K562 (cell line): Measurements from ENCODE around the gene ZFPM1. TPM values are rescaled to one million over a fixed set of nuclear protein-coding genes. Genes with fewer than 3 reads are reported as not detected.
A peak's percentile ranks its signal among the peaks of the same experiment; 100 is the strongest.

ENCODE experiments used
- ATAC-seq: fragments of 200-7000 bp; cut with Tn5 transposase; 3 replicates; pipeline ENCODE4 v1.9.1; 2020; ENCODE audit warnings: moderate library complexity
- BruUV-seq: library from RNA; stranded (reverse); fragments of 400-500 nt; replicated peaks from 2 replicates; lab custom pipeline; 2021; lab: Mats Ljungman, UMichigan
- CTCF ChIA-PET: fragments of 300-600 bp; formaldehyde crosslinking; extraction: SDS; loops from one replicate; lab custom pipeline; 2021; ENCODE audit warnings: low intra/inter-chr PET ratio; lab: Yijun Ruan, JAX
- POLR2A ChIA-PET: fragments of 300-600, 350-650 bp; sonication (Branson Sonifier 250); formaldehyde crosslinking; extraction: SDS; loops from one replicate; lab custom pipeline; 2021; ENCODE audit warnings: antibody characterized with exemption, inconsistent platforms; lab: Yijun Ruan, JAX
- DNase-seq, 4 experiments: peaks; one replicate each; pipeline versions ENCODE4 v3.0.0 to v3.0.0-alpha.2; 2011 to 2018; ENCODE audit warnings: low spot score in 3 of 4, mixed read lengths in 3 of 4; ENCODE audit errors: extremely low read depth in 1 of 4
- FAIRE-seq: peaks from 2 replicates; lab custom pipeline; 2011; peaks lifted over from hg19 to GRCh38; lab: Jason Lieb, UNC
- H2AFZ ChIP-seq: 2 replicates; pipeline ENCODE4 v1.6.0; 2011; ENCODE audit warnings: low read depth, low read length, control low read depth, inconsistent platforms
- H3K27ac ChIP-seq: fragments of 200-600 bp; 3 replicates; pipeline ENCODE4 v1.8.0; 2011; ENCODE audit warnings: low read depth, mild to moderate bottlenecking, control low read depth, inconsistent platforms, low read length, moderate library complexity, mixed read lengths; ENCODE audit errors: extremely low read depth
- H3K27me3 ChIP-seq, 2 experiments: fragments of 300-600 bp in 1 of 2; 2 replicates in 1 of 2; 3 replicates in 1 of 2; pipeline versions ENCODE4 v1.6.0 to v1.8.0; 2011; ENCODE audit warnings: inconsistent platforms in 2 of 2, low read length in 2 of 2, mild to moderate bottlenecking in 1 of 2, mixed read lengths in 1 of 2, moderate library complexity in 1 of 2; ENCODE audit not compliant: control insufficient read depth in 2 of 2, insufficient read depth in 2 of 2
- H3K36me3 ChIP-seq: fragments of 300-600 bp; 3 replicates; pipeline ENCODE4 v1.8.0; 2011; ENCODE audit warnings: mild to moderate bottlenecking, low read length, inconsistent platforms; ENCODE audit not compliant: control insufficient read depth, insufficient read depth
- H3K4me1 ChIP-seq, 2 experiments: fragments of 200-600 bp in 1 of 2; replicated peaks in 1 of 2; 2 replicates in 1 of 2; 3 replicates in 1 of 2; pipeline versions ENCODE4 v1.5.1 to v1.8.0; 2011; ENCODE audit warnings: inconsistent platforms in 2 of 2, low read length in 2 of 2, mild to moderate bottlenecking in 1 of 2, mixed read lengths in 1 of 2, moderate library complexity in 1 of 2; ENCODE audit not compliant: control insufficient read depth in 2 of 2, insufficient read depth in 2 of 2
- H3K4me2 ChIP-seq: 2 replicates; pipeline ENCODE4 v1.6.1; 2011; ENCODE audit warnings: low read length, control low read depth, inconsistent platforms, mixed read lengths; ENCODE audit not compliant: insufficient read depth
- H3K4me3 ChIP-seq: fragments of 200-600 bp; sonication (generic), shearing (Covaris generic); 2 replicates; pipeline ENCODE4 v1.5.1; 2016; ENCODE audit warnings: control low read depth, inconsistent platforms
- H3K79me2 ChIP-seq: fragments of 200-600 bp; 3 replicates; pipeline ENCODE4 v1.8.0; 2011; ENCODE audit warnings: low read length, inconsistent platforms; ENCODE audit not compliant: control insufficient read depth, insufficient read depth
- H3K9ac ChIP-seq, 2 experiments: 2 replicates each; pipeline versions ENCODE4 v1.6.0 to v1.6.1; 2011; ENCODE audit warnings: low read depth in 2 of 2, low read length in 2 of 2, control low read depth in 1 of 2, inconsistent platforms in 1 of 2, mild to moderate bottlenecking in 1 of 2, mixed read lengths in 1 of 2; ENCODE audit not compliant: insufficient read depth in 1 of 2
- H3K9me1 ChIP-seq: one replicate; pipeline ENCODE4 v1.6.0; 2011; ENCODE audit warnings: inconsistent platforms, mild to moderate bottlenecking, low read length, moderate library complexity; ENCODE audit not compliant: control insufficient read depth, insufficient read depth
- H3K9me3 ChIP-seq: replicated peaks from 2 replicates; pipeline ENCODE4 v1.5.1; 2011; ENCODE audit warnings: low read depth, low read length, inconsistent platforms; ENCODE audit not compliant: control insufficient read depth, insufficient read depth
- H4K20me1 ChIP-seq: replicated peaks from 2 replicates; pipeline ENCODE4 v1.6.1; 2011; ENCODE audit warnings: low read length, inconsistent platforms, mixed read lengths; ENCODE audit not compliant: control insufficient read depth, insufficient read depth
- ARID1B ChIP-seq: fragments of 450-650 bp; IDR thresholded peaks from 2 replicates; pipeline ENCODE4 v1.6.1; 2016; ENCODE audit warnings: antibody characterized with exemption, mild to moderate bottlenecking, inconsistent platforms
- CBX2 ChIP-seq: fragments of 200-600 bp; sonication (generic); IDR thresholded peaks from one replicate; pipeline ENCODE4 v1.6.1; 2012; ENCODE audit warnings: mild to moderate bottlenecking, low read length, inconsistent platforms; ENCODE audit not compliant: insufficient read depth, poor library complexity, severe bottlenecking
- DACH1 ChIP-seq: fragments of 450-650 bp; IDR thresholded peaks from 2 replicates; pipeline ENCODE4 v1.6.1; 2018; ENCODE audit not compliant: partially characterized antibody
- MEIS2 ChIP-seq: fragments of 450-650 bp; IDR thresholded peaks from 2 replicates; pipeline ENCODE4 v1.6.1; 2014; ENCODE audit warnings: mild to moderate bottlenecking; ENCODE audit not compliant: partially characterized antibody
- POLR2G ChIP-seq: fragments of 200-400 bp; formaldehyde crosslinking; IDR thresholded peaks from 2 replicates; pipeline ENCODE4 v1.6.1; 2017; ENCODE audit warnings: low read depth, mild to moderate bottlenecking, antibody characterized with exemption, low read length, moderate library complexity
- SAFB ChIP-seq: fragments of 200-400 bp; formaldehyde crosslinking; IDR thresholded peaks from 2 replicates; pipeline ENCODE4 v1.6.1; 2017; ENCODE audit warnings: low read depth, low read length, borderline replicate concordance
- ZBTB33 ChIP-seq: sonication (generic); formaldehyde crosslinking; IDR thresholded peaks from 2 replicates; pipeline ENCODE4 v1.8.1; 2023; ENCODE audit warnings: mild to moderate bottlenecking, missing genetic modification reagents
- ZNF263 ChIP-seq: sonication (generic); formaldehyde crosslinking; IDR thresholded peaks from 2 replicates; pipeline ENCODE4 v1.8.0; 2022; ENCODE audit warnings: mild to moderate bottlenecking, missing genetic modification reagents, borderline replicate concordance
- ZNF699 ChIP-seq: fragments of 250-450 bp; sonication (Bioruptor Pico); IDR thresholded peaks from 2 replicates; pipeline ENCODE4 v1.8.0; 2021; ENCODE audit warnings: mild to moderate bottlenecking, moderate library complexity; ENCODE audit not compliant: insufficient replicate concordance
- ZNF780A ChIP-seq: fragments of 250-450 bp; sonication (Bioruptor Pico); IDR thresholded peaks from 2 replicates; pipeline ENCODE4 v1.5.0; 2021; ENCODE audit warnings: mild to moderate bottlenecking
- WGBS: fragments of 100-300 bp; shearing (Covaris generic); methylation state at CpG from one replicate; pipeline ENCODE4 v1.1.6; 2016; ENCODE audit warnings: low coverage, mixed read lengths; ENCODE audit not compliant: insufficient coverage; ENCODE audit errors: missing lambda C conversion rate; 5-methylcytosine and 5-hydroxymethylcytosine counted together
- in situ Hi-C: fragments of 300-500 bp; cut with MboI; formaldehyde crosslinking; loops from 4 replicates; pipeline ENCODE4 v1.15.0; 2018; ENCODE audit warnings: inconsistent platforms, mixed read lengths
- intact Hi-C: fragments of 100-400 bp; cut with micrococcal nuclease; formaldehyde crosslinking; loops from 2 replicates; pipeline ENCODE4 v1.14.2; 2022
- polyA plus RNA-seq, 8 experiments: library from polyadenylated mRNA; depleted of rRNA in 4 of 8; stranded (reverse) in 5 of 8; unstranded in 3 of 8; fragments of >200 nt; fragmentation: Nextera tagmentation in 2 of 8; fragmentation: Illumina TruSeq in 1 of 8; extraction: Ambion mirVana in 2 of 8; extraction: Trizol in 1 of 8; gene quantifications; 2 replicates each; pipeline versions ENCODE4 v1.2.1 to v1.2.3, GENCODE V29; 2011 to 2014; ENCODE audit warnings: inconsistent platforms in 1 of 8, missing spikeins in 1 of 8
- total RNA-seq, 7 experiments: library from RNA; depleted of rRNA in 6 of 7; stranded (reverse); fragments of >200 nt in 6 of 7; fragmentation: Illumina TruSeq in 2 of 7; extraction: Trizol in 2 of 7; gene quantifications; 2 replicates each; pipeline versions ENCODE4 v1.2.1 to v1.2.3, GENCODE V29; 2011 to 2021; ENCODE audit warnings: low replicate concordance in 1 of 7
- TF ChIP-seq, protein P1 (sequence below): fragments of 450-650 bp; formaldehyde crosslinking; IDR thresholded peaks from 2 replicates; pipeline ENCODE4 v1.4.0; 2020; ENCODE audit warnings: mild to moderate bottlenecking, moderate library complexity
- TF ChIP-seq, protein P2 (sequence below): fragments of 450-650 bp; IDR thresholded peaks from one replicate; pipeline ENCODE4 v1.6.1; 2018; ENCODE audit warnings: mild to moderate bottlenecking, moderate library complexity; ENCODE audit not compliant: partially characterized antibody
- TF ChIP-seq, protein P3 (sequence below): fragments of 450-650 bp; conservative IDR thresholded peaks from 2 replicates; pipeline ENCODE4 v1.6.1; 2016; ENCODE audit warnings: missing genetic modification characterization, low read depth, mild to moderate bottlenecking, control low read depth, missing compliant biosample characterization

Gene ZFPM1
- total and polyA plus RNA-seq, 9 of the 15 experiments (the other 6 are each of a cell fraction or from before 2014, with no cell fraction given), result 0.03 to 35.9 (median 1.4) TPM

DNA sequence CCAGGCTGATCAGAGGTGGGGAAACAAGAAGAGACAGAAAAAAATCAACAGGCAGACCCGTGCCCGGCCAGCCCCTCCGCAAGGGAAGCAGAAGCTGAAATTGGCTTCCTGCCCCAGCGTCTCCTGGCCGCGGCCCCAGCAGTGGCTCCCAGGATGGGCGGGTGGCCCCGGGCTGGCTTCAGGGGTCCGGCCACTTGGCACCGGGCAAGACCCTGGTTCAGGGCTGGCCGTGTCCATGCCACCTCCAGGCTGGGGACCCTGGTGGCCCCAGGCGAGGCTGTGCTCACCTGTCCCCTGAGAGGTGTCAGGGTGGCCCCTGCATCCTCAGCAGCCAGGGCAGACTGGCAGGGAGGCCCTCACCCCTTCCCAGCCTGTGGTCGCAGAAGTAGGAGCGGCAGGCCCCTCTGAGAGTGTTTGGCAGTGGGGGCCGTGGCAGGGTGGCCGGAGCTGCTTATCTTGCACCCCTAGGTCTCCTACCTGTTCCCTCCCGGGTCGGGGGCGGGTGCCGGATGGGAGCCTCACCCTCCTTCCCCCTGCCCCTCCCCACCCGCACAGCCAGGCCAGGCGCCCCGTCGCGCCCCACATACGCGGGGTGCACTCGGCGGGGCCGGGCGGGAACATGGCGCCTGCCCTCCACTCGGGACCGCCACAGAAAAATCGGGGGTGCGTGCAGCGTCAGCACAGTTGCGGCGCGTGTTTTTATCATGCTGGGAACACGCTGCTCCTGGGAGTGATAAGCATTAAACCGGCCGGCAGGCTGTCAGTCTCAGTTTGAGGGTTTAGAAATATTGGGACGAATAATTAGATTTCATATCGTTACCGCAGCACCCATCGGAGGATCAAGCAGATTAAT is 70.5 kb downstream of the ZFPM1 start:
- intact Hi-C loops (no loop called here), in situ Hi-C loops (loop anchor here (10.0 kb wide), 1 partner anchor 79 kb away; no protein-coding TSS in a partner anchor)
- Histone ChIP-seq H2AFZ (no peak overlapping the region), H3K27ac (no peak overlapping the region), H3K4me1 (peaks cover 35 to 70% of the 10 kb centered on the region in 2 experiments), H3K4me2 (no peak overlapping the region), H3K27me3 (no peaks in the 10 kb centered on the region), H3K9me1 (peaks cover 3% of the 10 kb centered on the region), H4K20me1 (peaks cover 12% of the 10 kb centered on the region), H3K4me3 (no peak overlapping the region), H3K9me3 (no peaks in the 10 kb centered on the region), H3K36me3 (peaks cover 41% of the 10 kb centered on the region; the same call in 2 of the 3 replicates), H3K9ac (peak overlapping the region in 1 of 2 experiments; percentile 31; a peak in 1 of 4 replicates), H3K79me2 (peaks cover 5% of the 10 kb centered on the region; the same call in 1 of the 3 replicates)
- ATAC-seq, result no peak
- WGBS, result 46% methylated on average over 26 of the region's 47 CpGs
- ChIA-PET CTCF (interaction anchor here (0.6 to 6.2 kb wide), 2 partner anchors 80 to 136 kb away, joined by 3 to 108 read pairs; no protein-coding TSS in a partner anchor), POLR2A (interaction anchor here (0.6 kb wide), 1 partner anchor 28 kb away, joined by 4 read pairs; no protein-coding TSS in a partner anchor)
- DNase-seq, result peak in 3 of 4 experiments; percentile 51 to 64 (median 60)
- BruUV-seq, result no TSS peak
- no peak for FAIRE-seq
- TF ChIP-seq SAFB (peak; percentile 43; the same call in 1 of the 2 replicates), ZNF780A (no peak), ARID1B (peak; percentile 50), ZBTB33 (CRISPR knock-in tag) (peak; percentile 49; the same call in 1 of the 2 replicates), POLR2G (peak; percentile 50), ZNF263 (CRISPR knock-in tag) (no peak), CBX2 (no peak), DACH1 (peak; percentile 54), MEIS2 (peak; percentile 17), ZNF699 (no peak)
- TF ChIP-seq, protein P1, sequence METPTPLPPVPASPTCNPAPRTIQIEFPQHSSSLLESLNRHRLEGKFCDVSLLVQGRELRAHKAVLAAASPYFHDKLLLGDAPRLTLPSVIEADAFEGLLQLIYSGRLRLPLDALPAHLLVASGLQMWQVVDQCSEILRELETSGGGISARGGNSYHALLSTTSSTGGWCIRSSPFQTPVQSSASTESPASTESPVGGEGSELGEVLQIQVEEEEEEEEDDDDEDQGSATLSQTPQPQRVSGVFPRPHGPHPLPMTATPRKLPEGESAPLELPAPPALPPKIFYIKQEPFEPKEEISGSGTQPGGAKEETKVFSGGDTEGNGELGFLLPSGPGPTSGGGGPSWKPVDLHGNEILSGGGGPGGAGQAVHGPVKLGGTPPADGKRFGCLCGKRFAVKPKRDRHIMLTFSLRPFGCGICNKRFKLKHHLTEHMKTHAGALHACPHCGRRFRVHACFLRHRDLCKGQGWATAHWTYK, result no peak
- TF ChIP-seq, protein P2, sequence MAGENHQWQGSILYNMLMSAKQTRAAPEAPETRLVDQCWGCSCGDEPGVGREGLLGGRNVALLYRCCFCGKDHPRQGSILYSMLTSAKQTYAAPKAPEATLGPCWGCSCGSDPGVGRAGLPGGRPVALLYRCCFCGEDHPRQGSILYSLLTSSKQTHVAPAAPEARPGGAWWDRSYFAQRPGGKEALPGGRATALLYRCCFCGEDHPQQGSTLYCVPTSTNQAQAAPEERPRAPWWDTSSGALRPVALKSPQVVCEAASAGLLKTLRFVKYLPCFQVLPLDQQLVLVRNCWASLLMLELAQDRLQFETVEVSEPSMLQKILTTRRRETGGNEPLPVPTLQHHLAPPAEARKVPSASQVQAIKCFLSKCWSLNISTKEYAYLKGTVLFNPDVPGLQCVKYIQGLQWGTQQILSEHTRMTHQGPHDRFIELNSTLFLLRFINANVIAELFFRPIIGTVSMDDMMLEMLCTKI, result no peak
- TF ChIP-seq, protein P3, sequence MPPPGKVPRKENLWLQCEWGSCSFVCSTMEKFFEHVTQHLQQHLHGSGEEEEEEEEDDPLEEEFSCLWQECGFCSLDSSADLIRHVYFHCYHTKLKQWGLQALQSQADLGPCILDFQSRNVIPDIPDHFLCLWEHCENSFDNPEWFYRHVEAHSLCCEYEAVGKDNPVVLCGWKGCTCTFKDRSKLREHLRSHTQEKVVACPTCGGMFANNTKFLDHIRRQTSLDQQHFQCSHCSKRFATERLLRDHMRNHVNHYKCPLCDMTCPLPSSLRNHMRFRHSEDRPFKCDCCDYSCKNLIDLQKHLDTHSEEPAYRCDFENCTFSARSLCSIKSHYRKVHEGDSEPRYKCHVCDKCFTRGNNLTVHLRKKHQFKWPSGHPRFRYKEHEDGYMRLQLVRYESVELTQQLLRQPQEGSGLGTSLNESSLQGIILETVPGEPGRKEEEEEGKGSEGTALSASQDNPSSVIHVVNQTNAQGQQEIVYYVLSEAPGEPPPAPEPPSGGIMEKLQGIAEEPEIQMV (tag), result peak; percentile 91
